Testis (tissue), 3 donors: ENCODE results near the gene NRP2. TPM values are rescaled to one million over a fixed set of nuclear protein-coding genes. Genes with fewer than 3 reads are reported as not detected.

Experiments
- DNase-seq: peaks from one replicate; pipeline ENCODE4 v3.0.0-alpha.2; 2019
- H3K27ac ChIP-seq, 2 donors: fragments of 200-600 bp; sonication (generic); one replicate each; pipeline ENCODE4 v1.5.1; 2019
- H3K27me3 ChIP-seq: fragments of 200-600 bp; sonication (generic); one replicate; pipeline ENCODE4 v1.5.1; 2019
- H3K36me3 ChIP-seq: fragments of 200-600 bp; sonication (generic); one replicate; pipeline ENCODE4 v1.5.1; 2017; ENCODE audit warnings: low read depth; ENCODE audit errors: missing control alignments
- H3K4me1 ChIP-seq: fragments of 200-600 bp; sonication (generic); one replicate; pipeline ENCODE4 v1.5.1; 2019
- H3K4me3 ChIP-seq, 2 donors: fragments of 200-600 bp; sonication (generic); one replicate each; pipeline ENCODE4 v1.5.1; 2017 to 2019
- H3K9me3 ChIP-seq: fragments of 200-600 bp; sonication (generic); one replicate; pipeline ENCODE4 v1.5.1; 2017
- CTCF ChIP-seq, 3 experiments: fragments of 450-650 bp in 2 of 3; fragments of 200-600 bp in 1 of 3; sonication (generic) in 1 of 3; IDR thresholded peaks; one replicate each; pipeline ENCODE4 v1.5.1; 2016 to 2019; ENCODE audit warnings: antibody characterized with exemption in 3 of 3, mild to moderate bottlenecking in 2 of 3, moderate library complexity in 1 of 3
- POLR2A ChIP-seq: fragments of 450-650 bp; IDR thresholded peaks from one replicate; pipeline ENCODE4 v1.6.1; 2017; ENCODE audit warnings: antibody characterized with exemption, mild to moderate bottlenecking, moderate library complexity
- WGBS, 2 donors: methylation state at CpG; one replicate each; pipeline ENCODE4 v1.1.5; 2018; 5-methylcytosine and 5-hydroxymethylcytosine counted together
- intact Hi-C: fragments of 100-400 bp; cut with DNase I; formaldehyde crosslinking; loops from one replicate; pipeline ENCODE4 v1.15.1; 2023; ENCODE audit warnings: low total_unique reads
- polyA plus RNA-seq: library from polyadenylated mRNA; stranded (reverse); fragments of 350-450 nt; fragmentation: Illumina TruSeq; extraction: RNeasy Lipid Tissue Mini Kit (QIAGEN cat#74804); gene quantifications from one replicate; pipeline ENCODE4 v1.2.3, GENCODE V29; 2014; ENCODE audit warnings: low read depth, low replicate concordance; ENCODE audit not compliant: insufficient read depth
- total RNA-seq, 2 donors: library from RNA; depleted of rRNA; stranded (reverse); fragments of >200 nt; gene quantifications; one replicate each; pipeline ENCODE4 v1.2.3, GENCODE V29; 2016

NRP2 gene
- total and polyA plus RNA-seq, 3 donors from 2014 or later, result 6.3 to 10.6 (median 6.3) TPM

GRCh38 chr2:205699515-205700289 is 17.4 kb downstream of the NRP2 start:
- H3K36me3 ChIP-seq, result no peaks in the 10 kb centered on the region
- H3K4me3 ChIP-seq, result no peak overlapping the region
- peaks cover 25% of the 10 kb centered on the region for H3K4me1 ChIP-seq
- no peaks in the 10 kb centered on the region for H3K9me3 ChIP-seq
- TF ChIP-seq CTCF (IDR thresholded peaks at IDR 0.05) (no peak), POLR2A (no peak)
- no peak overlapping the region for H3K27ac ChIP-seq
- no peak for DNase-seq
- intact Hi-C loops, result no loop called here
- no peaks in the 10 kb centered on the region for H3K27me3 ChIP-seq
- 72 to 85% methylated on average over 4 of the region's 4 CpGs for WGBS, 2 donors

- no peak overlapping the region for H3K4me3 ChIP-seq
- H3K4me1 ChIP-seq, result peaks cover 31% of the 10 kb centered on the region
- TF ChIP-seq CTCF (IDR thresholded peaks at IDR 0.05) (no peak), POLR2A (no peak)
- peak; percentile 30 for DNase-seq
- no peaks in the 10 kb centered on the region for H3K27me3 ChIP-seq
- 41 to 51% methylated on average over 12 of the region's 12 CpGs for WGBS, 2 donors
- H3K36me3 ChIP-seq, result no peaks in the 10 kb centered on the region
- H3K9me3 ChIP-seq, result no peaks in the 10 kb centered on the region
- H3K27ac ChIP-seq, result no peak overlapping the region
- intact Hi-C loops, result no loop called here
Observed at GRCh38 chr2:205700331-205701132, 18.2 kb downstream of the NRP2 start.

GRCh38 chr2:205701509-205701908 is 19.2 kb downstream of the NRP2 start:
- 84 to 93% methylated on average over 1 of the region's 1 CpG for WGBS, 2 donors
- no peak for TF ChIP-seq CTCF (IDR thresholded peaks at IDR 0.05)
- TF ChIP-seq POLR2A, result no peak
- no peaks in the 10 kb centered on the region for H3K27me3 ChIP-seq
- H3K9me3 ChIP-seq, result no peaks in the 10 kb centered on the region
- H3K4me1 ChIP-seq, result peaks cover 32% of the 10 kb centered on the region
- no peak overlapping the region for H3K4me3 ChIP-seq
- DNase-seq, result no peak
- intact Hi-C loops, result no loop called here
- H3K27ac ChIP-seq, result no peak overlapping the region
- no peaks in the 10 kb centered on the region for H3K36me3 ChIP-seq

GRCh38 chr2:205702576-205702975 is 20.3 kb downstream of the NRP2 start:
- Histone ChIP-seq H3K9me3 (no peaks in the 10 kb centered on the region), H3K4me3 (no peak overlapping the region), H3K27ac (no peak overlapping the region), H3K4me1 (peaks cover 39% of the 10 kb centered on the region), H3K36me3 (no peaks in the 10 kb centered on the region), H3K27me3 (no peaks in the 10 kb centered on the region)
- intact Hi-C loops, result no loop called here
- no peak for DNase-seq
- WGBS, 2 donors, result 59 to 60% methylated on average over 1 of the region's 1 CpG
- TF ChIP-seq CTCF (IDR thresholded peaks at IDR 0.05) (no peak), POLR2A (no peak)
